ENCODE results near the gene LPP. TPM values are rescaled to one million over a fixed set of nuclear protein-coding genes. Genes with fewer than 3 reads are reported as not detected.

Gene LPP
- total RNA-seq, 2 donors from 2014 or later = 170 to 246 TPM

- Histone ChIP-seq H3K36me3 (no peaks in the 10 kb centered on the region), H3K27me3 (no peaks in the 10 kb centered on the region), H3K4me1 (no peaks in the 10 kb centered on the region), H3K9me3 (no peaks in the 10 kb centered on the region), H3K4me3 (no peak overlapping the region), H3K9ac (ENCODE audit: low read depth in 2 of 2, low read length in 2 of 2) (no peak overlapping the region), H3K27ac (no peak overlapping the region)
- intact Hi-C loops (cut with DNase I) = no loop called here
- TF ChIP-seq CTCF (IDR thresholded peaks at IDR 0.05) = no peak
- no peak for DNase-seq
Measured at GRCh38 chr3:188797045-188797444, 643.1 kb downstream of the LPP start.

DNA sequence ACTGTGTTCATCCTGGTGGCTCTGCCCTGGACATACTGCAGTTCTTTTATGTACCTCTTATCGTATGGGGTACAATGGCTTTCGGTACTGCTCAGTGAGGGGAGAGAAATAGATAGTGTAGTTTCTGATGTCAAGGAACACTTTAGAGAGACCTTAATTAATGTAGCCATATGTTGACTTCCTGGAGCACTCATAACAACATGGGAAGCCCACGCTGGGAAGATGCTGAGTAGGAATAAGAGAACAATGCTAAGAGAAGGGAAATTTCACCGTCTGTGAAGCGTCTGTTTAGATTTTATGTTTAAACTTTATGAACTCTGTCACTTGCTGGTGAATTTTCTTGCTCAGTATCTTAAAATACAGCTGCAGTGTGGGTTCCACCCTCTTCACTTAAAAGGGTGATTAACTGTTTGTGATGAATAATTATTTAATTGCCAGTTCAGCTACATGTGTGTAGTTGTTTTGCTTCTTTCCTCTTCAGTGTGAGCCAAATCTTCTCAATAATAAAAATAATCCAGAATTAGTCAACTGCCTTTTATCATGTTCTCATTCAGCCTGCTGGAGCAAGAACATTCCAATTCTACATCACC is 644.7 kb downstream of the LPP start:
- TF ChIP-seq CTCF (IDR thresholded peaks at IDR 0.05) = no peak
- Histone ChIP-seq H3K36me3 (no peaks in the 10 kb centered on the region), H3K27ac (peak overlapping the region; percentile 10), H3K4me1 (no peaks in the 10 kb centered on the region), H3K9ac (ENCODE audit: low read depth in 2 of 2, low read length in 2 of 2) (no peak overlapping the region), H3K9me3 (no peaks in the 10 kb centered on the region), H3K4me3 (no peak overlapping the region), H3K27me3 (no peaks in the 10 kb centered on the region)
- intact Hi-C loops (cut with DNase I) = no loop called here
- no peak for DNase-seq

GRCh38 chr3:188801393-188801792 is 647.4 kb downstream of the LPP start:
- Histone ChIP-seq H3K27me3 (no peaks in the 10 kb centered on the region), H3K27ac (no peak overlapping the region), H3K9me3 (no peaks in the 10 kb centered on the region), H3K9ac (ENCODE audit: low read depth in 2 of 2, low read length in 2 of 2) (no peak overlapping the region), H3K36me3 (no peaks in the 10 kb centered on the region), H3K4me1 (no peaks in the 10 kb centered on the region), H3K4me3 (no peak overlapping the region)
- intact Hi-C loops (cut with DNase I) = no loop called here
- no peak for TF ChIP-seq CTCF (IDR thresholded peaks at IDR 0.05)
- no peak for DNase-seq

DNA sequence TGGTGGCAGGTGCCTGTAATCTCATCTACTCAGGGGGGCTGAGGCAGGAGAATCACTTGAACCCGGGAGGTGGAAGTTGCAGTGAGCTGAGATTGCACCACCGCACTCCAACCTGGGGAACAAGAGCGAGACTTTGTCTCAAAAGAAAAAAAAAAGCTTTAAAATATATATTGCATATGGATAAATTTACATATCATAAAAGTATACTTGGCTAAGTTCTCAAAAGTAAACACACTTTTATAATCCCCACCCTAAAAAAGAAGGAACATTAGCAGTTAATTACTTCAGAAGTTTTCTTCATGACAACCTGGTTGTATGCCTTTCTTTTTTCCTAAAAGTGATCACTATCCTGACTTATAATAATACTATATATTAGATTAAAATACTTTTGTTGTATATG is 648.7 kb downstream of the LPP start:
- no peak overlapping the region for H3K4me3 ChIP-seq
- no peak for TF ChIP-seq CTCF (IDR thresholded peaks at IDR 0.05)
- no peaks in the 10 kb centered on the region for H3K27me3 ChIP-seq
- no peaks in the 10 kb centered on the region for H3K4me1 ChIP-seq
- no peak for DNase-seq
- no peaks in the 10 kb centered on the region for H3K36me3 ChIP-seq
- no peak overlapping the region for H3K27ac ChIP-seq
- intact Hi-C loops (cut with DNase I) = no loop called here
- no peaks in the 10 kb centered on the region for H3K9me3 ChIP-seq
- H3K9ac ChIP-seq (ENCODE audit: low read depth in 2 of 2, low read length in 2 of 2) = no peak overlapping the region

DNA sequence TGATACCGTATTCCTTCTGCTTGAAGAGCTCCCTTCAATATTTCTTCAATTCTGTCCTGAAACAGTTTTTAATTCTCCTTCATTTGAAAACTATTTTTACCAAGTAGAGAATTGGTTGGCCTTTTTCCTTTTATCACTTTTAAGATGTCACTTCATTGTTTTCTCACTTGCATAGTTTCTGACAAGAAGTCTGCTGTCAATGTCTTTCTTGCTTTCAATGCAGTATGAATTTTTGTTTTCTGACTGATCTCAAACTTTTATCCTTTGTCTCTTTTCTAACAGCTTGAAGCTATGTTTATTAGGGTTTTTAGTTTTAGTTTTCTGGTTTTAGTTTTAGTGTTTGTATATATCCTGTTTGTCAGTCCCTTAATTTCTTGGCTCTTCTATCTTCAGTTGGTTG is 653.0 kb downstream of the LPP start:
- Histone ChIP-seq H3K9ac (ENCODE audit: low read depth in 2 of 2, low read length in 2 of 2) (no peak overlapping the region), H3K27ac (no peak overlapping the region), H3K4me1 (no peaks in the 10 kb centered on the region), H3K4me3 (no peak overlapping the region), H3K36me3 (no peaks in the 10 kb centered on the region), H3K9me3 (no peaks in the 10 kb centered on the region), H3K27me3 (no peaks in the 10 kb centered on the region)
- DNase-seq = no peak
- no peak for TF ChIP-seq CTCF (IDR thresholded peaks at IDR 0.05)
- intact Hi-C loops (cut with DNase I) = no loop called here

Data from colonic mucosa (tissue), 4 donors.